ENCODE measurements around the gene CEP350. TPM values are rescaled to one million over a fixed set of nuclear protein-coding genes. Genes with fewer than 3 reads are reported as not detected.
A peak's percentile ranks its signal among the peaks of the same experiment; 100 is the strongest.

Gene CEP350
- total and polyA plus RNA-seq, 10 of the 15 experiments (the other 5 are each of a cell fraction or from before 2014, with no cell fraction given) = 5.2 to 46.0 (median 23.1) TPM

DNA sequence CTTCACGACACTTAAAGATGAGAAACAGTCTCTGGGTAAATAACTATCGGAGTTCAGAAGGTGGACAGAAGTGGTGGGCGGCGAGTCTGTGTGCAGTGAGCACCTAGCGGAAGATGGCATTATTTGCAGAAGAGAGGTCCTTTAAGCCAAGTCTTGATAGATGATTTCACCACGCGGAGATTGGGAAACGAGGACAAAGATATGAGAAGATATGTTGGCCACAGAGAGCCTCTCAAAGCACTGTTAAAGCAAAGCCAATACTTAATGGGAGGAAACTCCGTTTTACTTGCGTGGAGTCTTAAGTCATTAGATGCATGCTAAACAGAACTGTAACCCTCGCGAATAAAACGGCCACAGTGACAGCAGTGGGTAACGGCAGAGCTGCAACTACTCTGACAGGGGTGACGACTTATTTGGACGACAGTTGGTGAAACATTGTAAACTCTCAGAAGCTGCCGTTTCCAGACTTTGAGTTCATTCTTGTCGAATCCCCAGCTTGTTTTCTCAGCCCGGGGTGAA lies 577 bp upstream of the CEP350 start (continued):
- TF ChIP-seq CREB1 (IDR thresholded peaks at IDR 0.05; ENCODE audit: low read depth) = no peak; the same call in 1 of the 2 replicates
- TF ChIP-seq, protein P1, sequence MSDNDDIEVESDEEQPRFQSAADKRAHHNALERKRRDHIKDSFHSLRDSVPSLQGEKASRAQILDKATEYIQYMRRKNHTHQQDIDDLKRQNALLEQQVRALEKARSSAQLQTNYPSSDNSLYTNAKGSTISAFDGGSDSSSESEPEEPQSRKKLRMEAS (IDR thresholded peaks at IDR 0.05; ENCODE audit: low read depth, low read length) = no peak
- no peak for TF ChIP-seq CEBPB (IDR thresholded peaks at IDR 0.05; ENCODE audit: borderline replicate concordance in 1 of 2, low read depth in 2 of 2, low read length in 2 of 2)
- TF ChIP-seq CHD4 (IDR thresholded peaks at IDR 0.05) = no peak
- TF ChIP-seq, protein P2, sequence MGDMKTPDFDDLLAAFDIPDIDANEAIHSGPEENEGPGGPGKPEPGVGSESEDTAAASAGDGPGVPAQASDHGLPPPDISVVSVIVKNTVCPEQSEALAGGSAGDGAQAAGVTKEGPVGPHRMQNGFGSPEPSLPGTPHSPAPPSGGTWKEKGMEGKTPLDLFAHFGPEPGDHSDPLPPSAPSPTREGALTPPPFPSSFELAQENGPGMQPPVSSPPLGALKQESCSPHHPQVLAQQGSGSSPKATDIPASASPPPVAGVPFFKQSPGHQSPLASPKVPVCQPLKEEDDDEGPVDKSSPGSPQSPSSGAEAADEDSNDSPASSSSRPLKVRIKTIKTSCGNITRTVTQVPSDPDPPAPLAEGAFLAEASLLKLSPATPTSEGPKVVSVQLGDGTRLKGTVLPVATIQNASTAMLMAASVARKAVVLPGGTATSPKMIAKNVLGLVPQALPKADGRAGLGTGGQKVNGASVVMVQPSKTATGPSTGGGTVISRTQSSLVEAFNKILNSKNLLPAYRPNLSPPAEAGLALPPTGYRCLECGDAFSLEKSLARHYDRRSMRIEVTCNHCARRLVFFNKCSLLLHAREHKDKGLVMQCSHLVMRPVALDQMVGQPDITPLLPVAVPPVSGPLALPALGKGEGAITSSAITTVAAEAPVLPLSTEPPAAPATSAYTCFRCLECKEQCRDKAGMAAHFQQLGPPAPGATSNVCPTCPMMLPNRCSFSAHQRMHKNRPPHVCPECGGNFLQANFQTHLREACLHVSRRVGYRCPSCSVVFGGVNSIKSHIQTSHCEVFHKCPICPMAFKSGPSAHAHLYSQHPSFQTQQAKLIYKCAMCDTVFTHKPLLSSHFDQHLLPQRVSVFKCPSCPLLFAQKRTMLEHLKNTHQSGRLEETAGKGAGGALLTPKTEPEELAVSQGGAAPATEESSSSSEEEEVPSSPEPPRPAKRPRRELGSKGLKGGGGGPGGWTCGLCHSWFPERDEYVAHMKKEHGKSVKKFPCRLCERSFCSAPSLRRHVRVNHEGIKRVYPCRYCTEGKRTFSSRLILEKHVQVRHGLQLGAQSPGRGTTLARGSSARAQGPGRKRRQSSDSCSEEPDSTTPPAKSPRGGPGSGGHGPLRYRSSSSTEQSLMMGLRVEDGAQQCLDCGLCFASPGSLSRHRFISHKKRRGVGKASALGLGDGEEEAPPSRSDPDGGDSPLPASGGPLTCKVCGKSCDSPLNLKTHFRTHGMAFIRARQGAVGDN (IDR thresholded peaks at IDR 0.05) = peak; percentile 21
- no peak for TF ChIP-seq BACH1 (IDR thresholded peaks at IDR 0.05; ENCODE audit: borderline replicate concordance)
- peak; percentile 38; the same call in 1 of the 2 replicates for TF ChIP-seq RAD21 (IDR thresholded peaks at IDR 0.05; ENCODE audit: insufficient read depth, low read depth, low read length)

- Histone ChIP-seq H3K9me3 (replicated peaks; ENCODE audit: control insufficient read depth, insufficient read depth, low read length) (no peaks in the 10 kb centered on the region; the same call in 2 of the 3 replicates), H3K4me2 (ENCODE audit: control insufficient read depth, insufficient read depth) (peak overlapping the region; percentile 72), H3K79me2 (ENCODE audit: control insufficient read depth, insufficient read depth, low read length) (peaks cover 65% of the 10 kb centered on the region), H4K20me1 (ENCODE audit: control insufficient read depth, insufficient read depth) (no peaks in the 10 kb centered on the region), H3K27ac (ENCODE audit: control insufficient read depth, insufficient read depth) (peak overlapping the region; percentile 76), H3K27me3 (replicated peaks in 1 of 2; ENCODE audit: control insufficient read depth in 2 of 2, insufficient read depth in 2 of 2, low read length in 1 of 2) (no peaks in the 10 kb centered on the region), H3K4me1 (ENCODE audit: control insufficient read depth, insufficient read depth, low read length) (peaks cover 21% of the 10 kb centered on the region), H3K36me3 (ENCODE audit: control insufficient read depth in 2 of 2, insufficient read depth in 2 of 2, low read length in 1 of 2) (no peaks in the 10 kb centered on the region), H3K9ac (ENCODE audit: control insufficient read depth, insufficient read depth, low read length) (peak overlapping the region; percentile 96), H2AFZ (ENCODE audit: control insufficient read depth, low read depth, low read length) (peak overlapping the region; percentile 90), H3K4me3 (peak overlapping the region; percentile 85)
- FAIRE-seq (no peak), ATAC-seq (peak; percentile 19), DNase-seq (ENCODE audit: low read depth, low spot score) (no peak)
- in situ Hi-C loops (cut with MboI) = no loop called here
- BruUV-seq (replicated peaks) = no TSS peak
- WGBS (ENCODE audit: insufficient coverage, insufficient replicate concordance, low lambda C conversion rate, missing lambda C conversion rate) = 0% methylated on average over 10 of the region's 10 CpGs
- intact Hi-C loops (cut with micrococcal nuclease; ENCODE audit: unreplicated experiment) = loop anchor here (2.0 kb wide), 1 partner anchor 42 kb away; no protein-coding TSS in a partner anchor
- TF ChIP-seq RELB (IDR thresholded peaks at IDR 0.05; ENCODE audit: low read depth) (peak; percentile 22; the same call in 1 of the 2 replicates), IKZF2 (IDR thresholded peaks at IDR 0.05) (peak; percentile 7 to 20; a peak in 1 of 4 replicates), PAX8 (IDR thresholded peaks at IDR 0.05) (no peak), EED (IDR thresholded peaks at IDR 0.05; ENCODE audit: low read depth) (peak; percentile 55; the same call in 1 of the 2 replicates), SPI1 (IDR thresholded peaks at IDR 0.05; ENCODE audit: borderline replicate concordance, insufficient read depth, low read depth, low read length) (0 out of 2 replicates have a peak, but pooled peaks have one; percentile 8)
- TF ChIP-seq, protein P3, sequence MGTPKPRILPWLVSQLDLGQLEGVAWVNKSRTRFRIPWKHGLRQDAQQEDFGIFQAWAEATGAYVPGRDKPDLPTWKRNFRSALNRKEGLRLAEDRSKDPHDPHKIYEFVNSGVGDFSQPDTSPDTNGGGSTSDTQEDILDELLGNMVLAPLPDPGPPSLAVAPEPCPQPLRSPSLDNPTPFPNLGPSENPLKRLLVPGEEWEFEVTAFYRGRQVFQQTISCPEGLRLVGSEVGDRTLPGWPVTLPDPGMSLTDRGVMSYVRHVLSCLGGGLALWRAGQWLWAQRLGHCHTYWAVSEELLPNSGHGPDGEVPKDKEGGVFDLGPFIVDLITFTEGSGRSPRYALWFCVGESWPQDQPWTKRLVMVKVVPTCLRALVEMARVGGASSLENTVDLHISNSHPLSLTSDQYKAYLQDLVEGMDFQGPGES (IDR thresholded peaks at IDR 0.05) = no peak
- ChIA-PET SMC1A (ENCODE audit: uncharacterized antibody, unreplicated experiment) (interaction anchor here (0.6 to 1.3 kb wide), 5 partner anchors 11 to 72 kb away, joined by 3 to 6 read pairs (median 4); no protein-coding TSS in a partner anchor), RAD21 (ENCODE audit: unreplicated experiment) (interaction anchor here (0.6 to 1.3 kb wide), 3 partner anchors 33 to 88 kb away, joined by 3 read pairs; no protein-coding TSS in a partner anchor), POLR2A (interaction anchor here (1.2 to 1.8 kb wide), 5 partner anchors 41 to 199 kb away, joined by 3 to 15 read pairs (median 4); partner anchors contain the start of gene TOR1AIP1), CTCF (interaction anchor here (2.1 kb wide), 1 partner anchor 88 kb away, joined by 5 read pairs; no protein-coding TSS in a partner anchor)
Observed at GRCh38 chr1:179955287-179955680, 674 bp downstream of the CEP350 start.

All from GM12878 (cell line).